ENCODE measurements around the gene CEACAM1. TPM values are rescaled to one million over a fixed set of nuclear protein-coding genes. Genes with fewer than 3 reads are reported as not detected.
"Not testable (repeated sequence)": the region's sequence is repeated elsewhere in the genome, so short reads cannot be mapped to it uniquely, and the experiment has no call there.

The CEACAM1 gene
- total RNA-seq, 1 donor from 2014 or later: 8.2 TPM

GRCh38 chr19:42557386-42557871, 29.1 kb upstream of the CEACAM1 start:
- H3K9me3 Mint-ChIP-seq; H3K27ac Mint-ChIP-seq; intact Hi-C loops (cut with micrococcal nuclease); DNase-seq (ENCODE audit: low spot score); H3K4me1 Mint-ChIP-seq (ENCODE audit: low read depth); H3K4me3 Mint-ChIP-seq; H3K36me3 Mint-ChIP-seq (ENCODE audit: low read depth): not testable (repeated sequence)
- peaks cover 19% of the 10 kb centered on the region for H3K27me3 Mint-ChIP-seq (ENCODE audit: insufficient read depth)

DNA sequence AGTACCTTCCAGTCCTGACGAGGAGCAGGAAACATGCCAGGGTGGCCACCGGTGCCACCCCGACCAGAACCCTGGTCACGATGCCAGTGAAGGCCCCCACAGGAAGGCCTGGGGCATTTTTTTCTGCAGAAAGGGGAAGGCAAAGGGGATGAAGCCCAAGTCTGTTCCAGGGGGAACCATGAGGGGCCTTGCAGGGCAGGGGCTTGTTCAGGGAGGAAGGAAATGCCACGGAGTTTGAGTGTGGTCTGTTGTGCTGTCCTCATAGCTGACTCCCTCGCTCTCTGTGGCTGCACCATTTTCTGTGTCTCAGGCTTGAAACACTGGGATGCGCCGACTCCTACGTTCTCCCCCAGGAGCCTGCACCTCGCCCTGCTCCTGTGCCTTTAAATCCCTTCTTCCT, 27.5 kb upstream of the CEACAM1 start:
- intact Hi-C loops (cut with micrococcal nuclease): no loop called here
- Mint-ChIP-seq H3K4me1 (ENCODE audit: low read depth) (no peaks in the 10 kb centered on the region), H3K27me3 (ENCODE audit: insufficient read depth) (peaks cover 22% of the 10 kb centered on the region), H3K36me3 (ENCODE audit: low read depth) (no peaks in the 10 kb centered on the region), H3K4me3 (no peak overlapping the region), H3K9me3 (no peaks in the 10 kb centered on the region), H3K27ac (no peak overlapping the region)
- no peak for DNase-seq (ENCODE audit: low spot score)

DNA sequence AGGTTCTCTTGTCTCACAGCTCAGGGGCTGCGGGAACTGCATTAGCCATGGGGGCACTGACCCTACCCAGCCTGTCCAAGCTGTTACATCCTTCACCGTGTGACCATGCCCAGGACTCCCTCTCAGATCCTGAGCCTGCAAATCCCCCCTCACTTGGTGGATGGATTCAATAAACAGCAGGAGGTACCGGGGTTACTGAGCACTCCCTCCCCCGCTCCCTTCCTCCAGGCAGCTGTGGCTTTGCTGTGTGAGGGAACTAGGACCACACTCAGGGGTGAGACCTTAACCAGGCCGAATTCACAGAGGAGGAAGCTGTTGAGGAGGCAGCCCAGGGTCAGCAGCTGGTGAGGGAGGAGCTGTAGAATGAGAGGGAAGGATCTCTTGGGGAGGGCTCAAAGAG, 27.0 kb upstream of the CEACAM1 start:
- Mint-ChIP-seq H3K27me3 (ENCODE audit: insufficient read depth) (peaks cover 22% of the 10 kb centered on the region), H3K9me3 (no peaks in the 10 kb centered on the region), H3K4me1 (ENCODE audit: low read depth) (no peaks in the 10 kb centered on the region), H3K27ac (no peak overlapping the region), H3K4me3 (no peak overlapping the region), H3K36me3 (ENCODE audit: low read depth) (no peaks in the 10 kb centered on the region)
- intact Hi-C loops (cut with micrococcal nuclease): no loop called here
- DNase-seq (ENCODE audit: low spot score): no peak

DNA sequence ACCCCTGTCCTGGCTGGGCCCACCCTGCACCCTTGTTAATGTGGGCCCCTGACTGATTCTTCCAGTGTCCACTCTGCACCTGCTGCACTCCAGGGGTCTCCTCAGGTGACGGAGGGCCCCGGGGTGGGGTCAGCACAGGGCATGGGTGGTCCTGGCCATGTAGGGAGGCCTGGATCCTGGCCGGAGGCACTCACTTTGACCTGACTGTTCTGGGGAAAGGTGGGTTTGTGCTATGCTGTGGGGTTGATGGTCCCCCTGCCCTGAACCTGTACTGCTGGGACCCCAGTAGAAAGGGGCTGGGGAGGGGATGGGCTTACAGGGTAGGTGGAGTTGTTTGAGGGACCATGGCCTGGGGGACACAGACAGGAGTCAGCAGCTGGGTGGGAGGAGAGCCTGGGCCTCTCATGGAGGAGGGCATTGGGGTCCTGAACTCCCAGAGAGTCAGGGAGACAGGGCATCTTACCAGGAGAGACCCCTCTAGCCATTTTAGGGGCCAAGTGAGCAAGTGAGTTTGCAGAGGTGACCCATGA, 25.8 kb upstream of the CEACAM1 start:
- Mint-ChIP-seq H3K36me3 (ENCODE audit: low read depth) (no peaks in the 10 kb centered on the region), H3K9me3 (peaks cover 5% of the 10 kb centered on the region), H3K4me3 (no peak overlapping the region), H3K27ac (no peak overlapping the region), H3K4me1 (ENCODE audit: low read depth) (no peaks in the 10 kb centered on the region), H3K27me3 (ENCODE audit: insufficient read depth) (peaks cover 22% of the 10 kb centered on the region)
- intact Hi-C loops (cut with micrococcal nuclease): no loop called here
- DNase-seq (ENCODE audit: low spot score): no peak

- H3K4me3 Mint-ChIP-seq: no peak overlapping the region
- no peaks in the 10 kb centered on the region for H3K36me3 Mint-ChIP-seq (ENCODE audit: low read depth)
- intact Hi-C loops (cut with micrococcal nuclease): no loop called here
- peaks cover 9% of the 10 kb centered on the region for H3K9me3 Mint-ChIP-seq
- no peak overlapping the region for H3K27ac Mint-ChIP-seq
- peaks cover 21% of the 10 kb centered on the region for H3K27me3 Mint-ChIP-seq (ENCODE audit: insufficient read depth)
- no peak for DNase-seq (ENCODE audit: low spot score)
- H3K4me1 Mint-ChIP-seq (ENCODE audit: low read depth): no peaks in the 10 kb centered on the region
These were observed 25.2 kb upstream of the CEACAM1 start for GRCh38 chr19:42553292-42554045.

GRCh38 chr19:42552086-42553065, 24.1 kb upstream of the CEACAM1 start:
- H3K4me3 Mint-ChIP-seq: no peak overlapping the region
- H3K27me3 Mint-ChIP-seq (ENCODE audit: insufficient read depth): peaks cover 17% of the 10 kb centered on the region
- H3K4me1 Mint-ChIP-seq (ENCODE audit: low read depth): no peaks in the 10 kb centered on the region
- peaks cover 9% of the 10 kb centered on the region for H3K9me3 Mint-ChIP-seq
- DNase-seq (ENCODE audit: low spot score): no peak
- H3K27ac Mint-ChIP-seq: no peak overlapping the region
- intact Hi-C loops (cut with micrococcal nuclease): no loop called here
- no peaks in the 10 kb centered on the region for H3K36me3 Mint-ChIP-seq (ENCODE audit: low read depth)

- H3K27ac Mint-ChIP-seq; H3K27me3 Mint-ChIP-seq (ENCODE audit: insufficient read depth); DNase-seq (ENCODE audit: low spot score); H3K4me3 Mint-ChIP-seq; H3K36me3 Mint-ChIP-seq (ENCODE audit: low read depth); H3K9me3 Mint-ChIP-seq; intact Hi-C loops (cut with micrococcal nuclease); H3K4me1 Mint-ChIP-seq (ENCODE audit: low read depth): not testable (repeated sequence)
These were observed 22.2 kb upstream of the CEACAM1 start for GRCh38 chr19:42550521-42550920.

GRCh38 chr19:42549067-42549466, 20.8 kb upstream of the CEACAM1 start:
- H3K36me3 Mint-ChIP-seq (ENCODE audit: low read depth); DNase-seq (ENCODE audit: low spot score); intact Hi-C loops (cut with micrococcal nuclease); H3K4me3 Mint-ChIP-seq; H3K27ac Mint-ChIP-seq; H3K27me3 Mint-ChIP-seq (ENCODE audit: insufficient read depth); H3K9me3 Mint-ChIP-seq; H3K4me1 Mint-ChIP-seq (ENCODE audit: low read depth): not testable (repeated sequence)

DNA sequence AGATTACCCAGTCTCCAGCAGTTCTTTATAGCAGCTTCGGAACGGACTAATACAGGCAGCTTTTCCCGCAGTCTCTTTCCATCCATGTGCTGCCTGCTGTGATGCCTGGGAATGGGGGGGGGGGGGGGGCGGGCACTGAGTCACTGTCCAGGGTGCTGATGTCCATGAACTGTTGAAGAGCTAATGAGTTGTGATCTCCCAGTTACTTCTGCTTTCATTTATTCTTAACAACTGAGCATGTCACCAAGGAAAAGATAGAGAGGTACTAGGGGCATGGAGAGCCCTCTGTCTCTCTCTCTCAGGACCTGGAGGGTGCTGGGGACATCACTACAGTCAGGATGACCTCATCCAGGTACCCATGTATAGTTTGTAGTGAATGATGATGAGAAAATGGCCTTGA, 20.3 kb upstream of the CEACAM1 start:
- H3K36me3 Mint-ChIP-seq (ENCODE audit: low read depth): no peaks in the 10 kb centered on the region
- no peaks in the 10 kb centered on the region for H3K4me1 Mint-ChIP-seq (ENCODE audit: low read depth)
- H3K27me3 Mint-ChIP-seq (ENCODE audit: insufficient read depth): peaks cover 8% of the 10 kb centered on the region
- H3K4me3 Mint-ChIP-seq: no peak overlapping the region
- intact Hi-C loops (cut with micrococcal nuclease): no loop called here
- peaks cover 9% of the 10 kb centered on the region for H3K9me3 Mint-ChIP-seq
- H3K27ac Mint-ChIP-seq: no peak overlapping the region
- DNase-seq (ENCODE audit: low spot score): no peak

DNA sequence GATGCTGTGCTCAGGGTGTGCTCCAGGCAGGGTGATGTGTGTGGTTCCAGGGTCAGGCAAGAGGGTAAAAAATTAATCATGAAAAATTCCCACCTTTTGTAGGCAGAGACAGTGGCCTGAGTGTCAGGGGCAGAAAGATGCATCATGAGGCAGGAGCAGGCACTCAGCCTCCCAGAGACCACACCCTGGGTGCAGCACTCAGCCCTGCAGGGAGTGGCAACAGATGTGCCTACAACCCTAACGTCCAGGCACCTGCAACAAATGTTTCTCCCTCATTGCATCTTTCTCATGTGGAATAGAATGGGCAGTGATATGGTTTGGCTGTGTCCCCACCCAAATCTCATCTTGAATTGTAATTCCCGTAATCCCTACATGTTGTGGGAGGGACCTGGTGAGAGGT, 19.6 kb upstream of the CEACAM1 start:
- no peaks in the 10 kb centered on the region for H3K4me1 Mint-ChIP-seq (ENCODE audit: low read depth)
- intact Hi-C loops (cut with micrococcal nuclease): no loop called here
- no peaks in the 10 kb centered on the region for H3K36me3 Mint-ChIP-seq (ENCODE audit: low read depth)
- no peak overlapping the region for H3K4me3 Mint-ChIP-seq
- H3K27me3 Mint-ChIP-seq (ENCODE audit: insufficient read depth): peaks cover 9% of the 10 kb centered on the region
- no peak for DNase-seq (ENCODE audit: low spot score)
- peaks cover 9% of the 10 kb centered on the region for H3K9me3 Mint-ChIP-seq
- no peak overlapping the region for H3K27ac Mint-ChIP-seq

GRCh38 chr19:42546831-42547500, 18.7 kb upstream of the CEACAM1 start:
- no peak for DNase-seq (ENCODE audit: low spot score)
- Mint-ChIP-seq H3K4me1 (ENCODE audit: low read depth) (no peaks in the 10 kb centered on the region), H3K27ac (no peak overlapping the region), H3K27me3 (ENCODE audit: insufficient read depth) (peaks cover 9% of the 10 kb centered on the region), H3K4me3 (no peak overlapping the region), H3K36me3 (ENCODE audit: low read depth) (no peaks in the 10 kb centered on the region), H3K9me3 (peaks cover 9% of the 10 kb centered on the region)
- intact Hi-C loops (cut with micrococcal nuclease): no loop called here

DNA sequence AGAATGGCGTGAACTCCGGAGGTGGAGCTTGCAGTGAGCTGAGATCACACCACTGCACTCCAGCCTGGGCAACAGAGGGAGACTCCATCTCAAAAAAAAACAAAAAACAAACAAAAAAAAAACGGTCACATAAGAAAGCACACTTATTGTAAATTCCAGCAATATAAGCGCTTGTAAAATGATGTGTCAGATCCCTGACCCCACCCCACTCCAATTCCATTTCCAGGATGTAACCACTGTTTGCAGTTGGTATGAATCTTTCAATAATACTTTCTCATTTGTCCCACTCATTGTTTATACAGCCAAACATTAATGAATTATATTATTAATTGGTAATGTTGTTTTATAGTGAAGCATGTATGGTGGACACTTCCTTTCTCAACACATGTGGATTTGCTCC, 15.9 kb upstream of the CEACAM1 start:
- Mint-ChIP-seq H3K36me3 (ENCODE audit: low read depth) (no peaks in the 10 kb centered on the region), H3K27me3 (ENCODE audit: insufficient read depth) (peaks cover 5% of the 10 kb centered on the region), H3K4me1 (ENCODE audit: low read depth) (no peaks in the 10 kb centered on the region), H3K9me3 (peaks cover 5% of the 10 kb centered on the region), H3K4me3 (no peak overlapping the region), H3K27ac (no peak overlapping the region)
- DNase-seq (ENCODE audit: low spot score): no peak
- intact Hi-C loops (cut with micrococcal nuclease): no loop called here

Measured in activated T-helper 1 cell treated with anti-CD3 and anti-CD28 coated beads, Interleukin-12 subunit alpha, Interleukin-12 subunit beta, Interleukin-2, Interleukin-4 antibody, amounts not matched to agents 30 ng/mL and 10 ng/mL and 1 ng/mL, durations not matched to agents 14 hours and 24 hours and 36 hours (primary cell).